K562 (cell line): ENCODE results near the gene RAD21L1. TPM values are rescaled to one million over a fixed set of nuclear protein-coding genes. Genes with fewer than 3 reads are reported as not detected.
A peak's percentile ranks its signal among the peaks of the same experiment; 100 is the strongest.

ENCODE experiments used
- CTCF ChIP-seq, 3 experiments: IDR thresholded peaks in 2 of 3; conservative IDR thresholded peaks in 1 of 3; 2 replicates each; pipeline ENCODE4 v1.5.1; 2011 to 2012; ENCODE audit warnings: low read length in 3 of 3, mild to moderate bottlenecking in 3 of 3, control low read depth in 2 of 3, improper control_type of control experiment in 1 of 3, inconsistent platforms in 1 of 3, low read depth in 1 of 3, mixed read lengths in 1 of 3, moderate library complexity in 1 of 3; ENCODE audit not compliant: insufficient read depth in 2 of 3
- L3MBTL2 ChIP-seq: fragments of 450-650 bp; IDR thresholded peaks from 2 replicates; pipeline ENCODE4 v1.6.1; 2016; ENCODE audit warnings: mild to moderate bottlenecking, moderate library complexity
- ZNF318 ChIP-seq, 2 experiments: fragments of 450-650 bp; IDR thresholded peaks; 2 replicates each; pipeline ENCODE4 v1.6.1; 2016; ENCODE audit warnings: mild to moderate bottlenecking in 2 of 2, borderline replicate concordance in 1 of 2, low read depth in 1 of 2, moderate library complexity in 1 of 2
- ZNF583 ChIP-seq: fragments of 250-450 bp; sonication (Bioruptor Pico); IDR thresholded peaks from 2 replicates; pipeline ENCODE4 v1.4.0; 2020
- ZNF764 ChIP-seq: fragments of 250-450 bp; sonication (Bioruptor Pico); IDR thresholded peaks from 2 replicates; pipeline ENCODE4 v1.4.0; 2020; ENCODE audit warnings: low read depth, mild to moderate bottlenecking, moderate library complexity
- polyA plus RNA-seq, 8 experiments: library from polyadenylated mRNA; depleted of rRNA in 4 of 8; stranded (reverse) in 5 of 8; unstranded in 3 of 8; fragments of >200 nt; fragmentation: Nextera tagmentation in 2 of 8; fragmentation: Illumina TruSeq in 1 of 8; extraction: Ambion mirVana in 2 of 8; extraction: Trizol in 1 of 8; gene quantifications; 2 replicates each; pipeline versions ENCODE4 v1.2.1 to v1.2.3, GENCODE V29; 2011 to 2014; ENCODE audit warnings: inconsistent platforms in 1 of 8, missing spikeins in 1 of 8
- total RNA-seq, 7 experiments: library from RNA; depleted of rRNA in 6 of 7; stranded (reverse); fragments of >200 nt in 6 of 7; fragmentation: Illumina TruSeq in 2 of 7; extraction: Trizol in 2 of 7; gene quantifications; 2 replicates each; pipeline versions ENCODE4 v1.2.1 to v1.2.3, GENCODE V29; 2011 to 2021; ENCODE audit warnings: low replicate concordance in 1 of 7

The RAD21L1 gene
- total and polyA plus RNA-seq, 9 of the 15 experiments (the other 6 are each of a cell fraction or from before 2014, with no cell fraction given) = 0.17 to 1.7 (median 0.45) TPM; not detected in 1

GRCh38 chr20:1199212-1199873 lies 26.5 kb upstream of the RAD21L1 start (continued):
- TF ChIP-seq ZNF318 (IDR thresholded peaks at IDR 0.05; ENCODE audit: borderline replicate concordance in 1 of 2, low read depth in 1 of 2) = no peak
- TF ChIP-seq CTCF (IDR thresholded peaks at IDR 0.05 in 2 of 3, conservative IDR thresholded peaks at IDR 0.05 in 1 of 3; ENCODE audit: insufficient read depth in 2 of 3, low read depth in 1 of 3, low read length in 3 of 3) = peak in 2 of 3 experiments; percentile 5 to 7; a peak in 1 of 6 replicates
- 0 out of 2 replicates have a peak, but pooled peaks have one; percentile 16 for TF ChIP-seq L3MBTL2
- TF ChIP-seq ZNF764 = no peak
- TF ChIP-seq ZNF583 (CRISPR knock-in tag) = no peak
